8988T (cell line): ENCODE results near the gene HOXA6.

Experiments
- DNase-seq: peaks from one replicate; pipeline ENCODE4 v3.0.0; 2011

HOXA6 gene

GRCh38 chr7:27147199-27148030, at the start of gene HOXA6:
HOXA6 (minus strand) TSS chr7:27147774; CDS start chr7:27147749, 25 bp downstream.
- DNase-seq, result no peak

DNA sequence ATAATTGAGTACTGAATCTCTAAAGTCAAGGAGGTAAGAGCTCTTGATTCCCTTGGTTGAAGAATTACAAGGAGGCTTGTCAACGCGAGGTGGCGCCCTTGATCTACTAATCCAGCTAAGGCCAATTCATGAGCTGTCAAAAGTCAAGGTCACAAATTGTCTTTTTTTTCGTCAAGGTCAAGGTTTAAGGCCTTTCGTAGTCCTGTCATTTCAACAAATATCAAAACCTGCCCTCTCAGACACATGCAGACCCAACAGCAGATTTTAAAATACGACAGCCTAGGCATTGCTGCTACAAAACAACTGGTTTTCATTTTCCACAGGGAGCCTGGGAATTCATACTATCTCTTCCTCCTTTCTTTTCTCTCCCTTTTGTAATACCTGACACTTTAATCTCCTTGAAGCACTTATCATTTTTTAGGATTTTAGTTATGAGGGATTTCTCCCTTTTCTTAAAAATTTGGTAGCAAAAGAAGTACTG, 48.8 kb upstream of the HOXA6 start:
- DNase-seq, result no peak

DNA sequence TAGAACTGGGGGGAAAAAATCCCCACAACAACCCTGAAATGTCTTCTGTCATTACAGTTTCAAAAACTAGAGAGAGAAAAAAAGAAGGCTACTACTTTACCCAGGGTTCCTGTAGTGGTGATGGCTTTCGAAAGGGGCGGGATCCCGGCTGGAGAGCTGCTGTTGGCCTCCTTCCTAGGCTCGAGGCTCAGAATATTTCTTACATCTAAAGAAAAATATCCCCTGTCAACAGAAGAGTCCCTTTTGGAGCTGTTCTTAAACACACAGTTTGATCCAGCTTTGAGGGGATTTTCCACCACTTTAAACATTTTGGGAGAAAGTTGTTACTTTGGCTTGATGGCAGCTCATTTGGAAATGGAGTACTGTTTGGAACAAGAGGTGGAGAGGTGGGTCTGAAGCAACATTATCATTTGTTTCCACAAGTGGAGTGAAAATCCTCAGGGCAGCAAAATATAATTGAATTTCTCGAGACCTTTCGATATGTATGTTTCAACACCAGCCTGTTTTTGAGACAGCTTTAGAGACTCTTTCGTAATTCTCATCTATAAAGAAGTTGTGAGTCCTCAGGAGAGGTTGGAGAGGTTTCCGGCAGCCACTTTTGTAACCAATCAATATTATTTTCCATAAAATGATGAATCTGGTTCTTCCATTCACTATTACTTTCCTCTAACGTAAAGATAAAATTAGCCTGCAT, 47.3 kb upstream of the HOXA6 start:
- no peak for DNase-seq

- DNase-seq, result no peak
These were observed 46.4 kb upstream of the HOXA6 start for GRCh38 chr7:27194002-27194352.

DNA sequence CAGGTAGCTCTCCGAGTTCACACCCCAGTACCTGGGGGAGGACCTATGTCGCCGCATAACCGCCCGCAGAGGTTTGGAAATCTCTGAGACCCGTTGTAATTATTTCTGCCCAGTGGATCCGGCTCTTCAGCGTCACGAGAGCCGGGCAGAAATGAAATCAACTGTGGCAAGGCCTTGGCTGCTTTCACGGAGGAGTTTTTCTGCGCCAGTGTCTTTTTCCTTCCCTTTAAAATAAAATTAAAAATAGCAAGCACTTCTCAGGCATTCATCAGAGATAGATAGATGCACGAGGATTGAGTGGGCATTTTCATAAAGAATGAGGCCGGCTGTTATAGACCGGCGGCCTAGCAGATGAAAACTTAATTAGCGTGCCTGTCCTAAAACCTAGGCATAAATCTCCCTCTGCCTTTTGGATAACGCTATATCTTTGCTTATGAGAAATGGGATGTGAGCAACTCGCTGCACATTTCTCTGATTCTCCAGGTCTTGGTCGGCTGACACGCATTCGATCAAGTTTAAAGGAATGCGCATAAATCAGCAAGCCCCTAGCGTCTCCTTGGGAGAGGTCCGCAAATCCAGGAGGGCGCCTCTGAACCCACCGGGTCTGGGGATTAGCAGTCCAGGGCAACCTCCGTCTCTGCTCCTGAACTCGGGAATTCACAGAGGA, 45.9 kb upstream of the HOXA6 start:
- DNase-seq, result no peak

DNA sequence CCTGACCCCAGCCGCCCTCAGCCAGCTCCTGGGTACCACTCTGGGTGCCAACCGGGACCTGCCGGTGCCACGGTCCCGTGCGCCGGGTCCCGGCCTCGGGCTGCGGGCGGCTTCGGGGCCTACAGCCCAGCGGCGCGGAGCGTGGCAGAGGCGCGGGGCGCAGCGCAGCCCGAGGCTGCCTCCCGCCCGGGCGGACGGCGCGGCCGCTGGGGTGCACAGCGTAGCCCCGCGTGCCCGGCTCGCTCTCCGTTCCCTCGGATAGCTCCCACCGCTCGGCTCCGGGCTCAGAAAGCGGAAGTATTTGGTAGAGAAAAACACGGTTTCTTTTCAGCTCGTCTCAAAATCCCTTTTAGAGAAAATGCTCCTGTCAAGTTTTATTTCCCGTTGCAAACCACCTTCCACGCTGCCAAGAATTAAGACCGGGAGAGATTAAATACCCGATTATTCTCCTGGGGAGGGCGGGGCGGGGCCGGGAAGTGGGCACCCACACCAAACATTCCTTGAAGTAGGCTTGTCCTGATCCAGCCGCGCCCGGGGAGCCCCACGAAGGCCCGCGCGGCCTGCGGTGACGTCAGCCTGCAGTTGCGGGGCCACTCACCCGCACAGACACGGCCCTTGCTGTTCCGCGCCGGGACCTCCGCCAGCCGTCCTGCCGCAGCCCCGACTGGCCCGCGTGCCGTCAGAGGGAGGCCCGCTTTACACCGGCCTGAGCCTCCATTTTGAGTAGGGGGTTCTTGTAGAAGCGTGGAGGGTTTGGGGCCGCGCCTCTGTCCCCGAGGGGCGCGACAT, 45.2 kb upstream of the HOXA6 start:
- no peak for DNase-seq

- DNase-seq, result no peak
These were observed 44.4 kb upstream of the HOXA6 start for GRCh38 chr7:27191833-27192545.

- DNase-seq, result no peak
These were observed 43.7 kb upstream of the HOXA6 start for GRCh38 chr7:27191161-27191731.

- no peak for DNase-seq
These were observed 42.6 kb upstream of the HOXA6 start for GRCh38 chr7:27189997-27190748.

- no peak for DNase-seq
These were observed 41.9 kb upstream of the HOXA6 start for GRCh38 chr7:27189295-27189996.

DNA sequence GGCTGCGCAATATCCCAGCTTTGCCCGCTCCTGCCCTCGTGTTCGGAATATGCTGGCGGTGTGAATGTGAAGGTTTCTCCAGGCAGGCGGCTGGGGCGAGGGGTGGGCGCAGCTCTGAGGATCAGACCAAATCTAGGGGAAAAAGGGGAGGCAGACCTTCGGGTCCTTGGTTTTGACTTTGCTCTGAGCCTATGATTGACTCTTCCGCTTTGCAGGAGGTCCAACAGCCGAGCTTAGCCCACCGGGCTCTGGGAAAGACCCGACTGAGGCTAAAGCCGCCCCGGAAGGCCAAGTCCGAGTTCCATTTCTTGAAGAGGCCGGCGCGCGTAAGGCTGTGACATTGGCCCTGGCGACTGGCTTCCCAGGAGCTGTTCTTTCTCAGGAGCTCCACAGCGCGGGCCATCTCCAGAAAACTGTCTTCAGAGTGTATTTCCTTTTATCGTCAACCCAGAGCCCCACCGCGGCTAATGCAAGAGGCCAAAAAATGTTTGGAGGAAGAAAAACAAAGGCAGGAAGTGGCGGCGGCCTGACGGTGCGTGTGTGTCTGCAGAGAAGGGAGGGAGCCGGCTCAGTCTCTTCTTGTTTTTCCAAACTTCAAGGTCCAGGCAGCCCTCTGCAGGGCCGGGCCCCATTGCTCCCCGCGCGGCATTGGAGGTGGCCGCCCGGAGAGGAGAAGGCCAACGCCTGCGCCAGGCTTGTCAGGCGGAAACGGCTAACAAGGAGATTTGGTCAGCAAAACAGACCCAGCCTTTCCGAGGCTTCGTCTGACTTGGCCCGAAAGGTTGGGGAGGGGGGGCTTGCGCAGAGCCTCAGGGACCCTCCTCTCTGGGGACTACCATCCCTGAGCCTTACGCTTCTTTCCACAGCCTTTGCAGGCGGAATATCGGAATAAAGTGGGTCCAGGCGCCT, 41.1 kb upstream of the HOXA6 start:
- DNase-seq, result no peak

DNA sequence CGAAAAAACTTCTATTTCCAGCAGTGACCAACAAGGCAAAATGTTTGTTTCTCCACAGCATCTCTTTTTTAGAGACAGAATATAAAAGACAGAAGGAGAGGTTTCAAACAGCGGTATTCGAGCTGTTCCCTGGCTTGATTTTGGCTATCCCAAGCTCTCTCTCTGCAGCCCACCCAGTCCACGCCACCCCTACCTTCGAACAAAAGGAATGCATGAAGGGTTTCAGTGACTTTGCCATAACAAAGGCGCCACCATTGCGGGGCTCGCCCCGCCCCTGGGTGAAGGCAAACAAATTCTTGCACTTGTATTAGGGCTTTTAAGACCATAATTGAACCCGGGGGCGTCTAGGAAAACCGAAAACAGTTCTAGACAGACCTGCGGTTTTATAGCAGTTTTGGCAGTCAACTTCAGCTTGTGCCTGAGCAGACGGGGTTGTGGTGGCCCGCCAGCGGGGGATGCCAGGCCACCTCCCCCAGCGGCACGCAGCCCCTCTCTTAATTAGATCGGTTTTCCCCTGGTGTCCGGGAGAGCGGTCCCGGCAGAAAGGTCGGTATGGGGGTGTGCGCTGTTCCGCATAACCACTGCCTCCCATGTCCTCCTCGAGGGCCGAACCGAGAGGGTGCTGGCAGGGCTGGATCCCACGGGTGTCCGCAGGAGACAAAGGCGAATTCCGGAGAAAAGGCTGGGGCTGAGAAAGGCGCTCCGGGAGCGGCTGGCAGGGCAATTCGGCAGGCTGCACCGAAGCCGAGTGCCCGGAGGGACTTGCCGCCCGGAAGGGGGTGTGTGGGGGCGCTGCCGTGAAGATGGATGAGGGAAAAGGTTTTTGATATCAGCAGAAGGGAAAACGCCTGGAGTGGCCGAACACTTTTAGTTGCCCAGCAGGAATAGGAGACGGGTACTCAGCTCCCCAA, 40.2 kb upstream of the HOXA6 start:
- no peak for DNase-seq

DNA sequence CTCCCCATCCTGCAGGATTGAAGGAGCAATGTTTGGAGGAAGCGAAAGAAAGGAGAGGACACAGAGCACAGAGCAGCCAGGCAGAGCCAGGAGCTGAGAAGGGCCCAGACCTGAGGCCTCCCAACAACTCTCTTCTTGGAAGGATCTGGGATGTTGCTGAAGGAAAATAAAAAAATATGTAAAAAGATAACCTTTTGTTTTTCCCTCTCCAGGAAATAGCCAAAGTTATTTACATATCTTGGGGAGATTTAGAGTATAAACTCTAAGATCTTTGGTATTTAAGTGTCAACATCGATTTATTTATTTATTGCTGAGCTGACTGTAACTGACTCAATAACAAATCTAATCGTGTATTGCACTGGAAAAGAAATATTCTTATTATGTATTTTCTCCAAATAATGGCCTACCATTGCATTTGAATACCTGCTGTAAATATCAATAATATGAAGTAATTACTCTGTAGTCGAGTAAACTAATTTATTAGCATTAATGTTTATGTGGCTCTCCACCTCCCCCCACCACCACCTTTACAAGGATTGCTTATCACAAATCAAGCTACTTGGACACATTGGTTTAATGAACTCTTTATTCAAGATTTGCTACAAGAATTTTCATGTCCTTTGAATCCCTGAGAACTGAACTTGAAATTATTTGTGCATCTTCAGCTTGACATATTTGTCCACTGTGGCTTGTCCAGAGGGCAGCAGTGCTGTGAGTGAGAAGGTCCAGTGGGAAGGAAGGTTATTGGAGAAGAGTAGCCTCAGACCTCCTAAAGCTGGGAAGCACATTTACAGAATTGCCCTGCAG, 39.3 kb upstream of the HOXA6 start:
- DNase-seq, result no peak

DNA sequence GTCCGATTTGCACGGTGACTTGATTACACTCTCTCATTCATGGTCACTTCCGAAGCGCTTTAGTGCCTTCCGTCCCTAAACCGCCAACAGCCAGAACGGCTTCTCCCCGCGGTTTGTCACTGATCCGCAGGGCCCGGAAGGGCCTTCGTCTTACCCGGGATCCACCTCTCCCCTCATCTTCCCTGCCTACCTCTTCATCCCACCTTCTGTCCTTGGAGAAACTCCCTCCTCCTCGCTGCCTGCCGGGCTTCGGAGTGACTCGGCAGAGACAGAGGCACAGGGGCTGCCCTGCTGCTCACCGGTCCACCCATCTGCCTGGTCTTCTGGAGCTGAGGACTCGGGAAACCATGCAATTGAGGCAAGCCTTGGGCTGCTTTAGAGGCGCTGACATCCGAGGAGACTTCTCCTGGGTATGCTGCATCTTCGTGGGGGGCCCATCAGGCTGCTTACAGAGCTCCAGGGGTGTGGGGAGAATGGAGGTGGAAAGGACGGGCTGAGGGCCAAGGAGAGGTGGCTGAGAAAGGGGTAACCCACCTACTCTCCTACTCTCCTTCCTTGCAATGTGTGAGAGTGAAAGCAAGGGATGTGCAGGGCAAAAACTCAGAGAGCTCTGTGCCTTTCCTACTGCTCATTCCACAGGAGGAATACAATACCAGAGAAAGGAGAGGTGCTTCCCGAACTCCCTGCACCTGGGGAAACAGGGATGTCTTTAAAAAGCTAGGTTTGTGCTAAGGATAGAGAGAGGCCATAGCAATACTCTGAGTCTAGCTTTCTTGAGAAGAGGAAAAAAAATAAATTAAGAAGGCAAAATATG, 38.5 kb upstream of the HOXA6 start:
- DNase-seq, result no peak

GRCh38 chr7:27185013-27185853, 37.7 kb upstream of the HOXA6 start, which contains the start of gene HOXA11:
HOXA11 (minus strand) TSS chr7:27185232; CDS start chr7:27185144, 88 bp downstream.
- no peak for DNase-seq
